GM23338 (cell line): ENCODE data around the gene PPP1CC. TPM values are rescaled to one million over a fixed set of nuclear protein-coding genes. Genes with fewer than 3 reads are reported as not detected.

Experiments
- ATAC-seq: fragments of 200-7000 bp; cut with Tn5 transposase; 3 replicates; pipeline ENCODE4 v1.9.1; 2020
- DNase-seq: peaks from one replicate; pipeline ENCODE4 v3.0.0-alpha.2; 2015; ENCODE audit warnings: low spot score
- H2AFZ ChIP-seq: fragments of 200-600 bp; sonication (generic); 2 replicates; pipeline ENCODE4 v1.8.0; 2016; ENCODE audit warnings: antibody characterized with exemption, mild to moderate bottlenecking, moderate library complexity
- H3F3A ChIP-seq: fragments of 200-600 bp; sonication (generic); replicated peaks from 2 replicates; pipeline ENCODE4 v1.8.0; 2017; ENCODE audit warnings: antibody characterized with exemption, mixed run types, low read depth
- H3K27ac ChIP-seq: fragments of 200-600 bp; sonication (generic); 2 replicates; pipeline ENCODE4 v1.6.1; 2016; ENCODE audit warnings: low read depth
- H3K27me3 ChIP-seq: fragments of 200-600 bp; sonication (generic); 2 replicates; pipeline ENCODE4 v1.8.0; 2016; ENCODE audit warnings: mild to moderate bottlenecking, mixed run types, moderate library complexity; ENCODE audit not compliant: insufficient read depth
- H3K36me3 ChIP-seq: fragments of 200-600 bp; sonication (generic); 2 replicates; pipeline ENCODE4 v1.8.0; 2016; ENCODE audit warnings: mild to moderate bottlenecking; ENCODE audit not compliant: insufficient read depth
- H3K4me1 ChIP-seq: fragments of 200-600 bp; sonication (generic); 2 replicates; pipeline ENCODE4 v1.8.0; 2016; ENCODE audit warnings: mild to moderate bottlenecking, moderate library complexity; ENCODE audit not compliant: insufficient read depth
- H3K4me2 ChIP-seq: fragments of 200-600 bp; sonication (generic); 2 replicates; pipeline ENCODE4 v1.7.1; 2017; ENCODE audit warnings: mixed run types
- H3K4me3 ChIP-seq: fragments of 200-600 bp; sonication (generic); 2 replicates; pipeline ENCODE4 v1.6.1; 2016; ENCODE audit warnings: mixed run types
- H3K79me2 ChIP-seq: fragments of 200-600 bp; sonication (generic); replicated peaks from 2 replicates; pipeline ENCODE4 v1.8.0; 2017; ENCODE audit warnings: mild to moderate bottlenecking; ENCODE audit not compliant: insufficient read depth
- H3K9me2 ChIP-seq: fragments of 200-600 bp; sonication (generic); 2 replicates; pipeline ENCODE4 v1.8.0; 2017; ENCODE audit not compliant: insufficient read depth
- H4K20me1 ChIP-seq: fragments of 200-600 bp; sonication (generic); replicated peaks from 2 replicates; pipeline ENCODE4 v1.8.0; 2017; ENCODE audit warnings: mild to moderate bottlenecking; ENCODE audit not compliant: insufficient read depth
- H3K27ac Mint-ChIP-seq: 2 replicates; pipeline ENCODE4 v1.8.0; 2020; ENCODE audit warnings: inconsistent platforms, mild to moderate bottlenecking, moderate library complexity, mixed read lengths
- H3K27me3 Mint-ChIP-seq: 3 replicates; pipeline ENCODE4 v1.8.0; 2022; ENCODE audit warnings: low read depth, mild to moderate bottlenecking, moderate library complexity, mixed read lengths, inconsistent platforms; ENCODE audit not compliant: insufficient read depth, poor library complexity
- H3K36me3 Mint-ChIP-seq: 3 replicates; pipeline ENCODE4 v1.8.0; 2021; ENCODE audit warnings: low read depth, mild to moderate bottlenecking, inconsistent platforms, moderate library complexity, mixed read lengths
- H3K4me1 Mint-ChIP-seq: 3 replicates; pipeline ENCODE4 v1.8.0; 2020; ENCODE audit warnings: mild to moderate bottlenecking, inconsistent platforms, mixed read lengths
- H3K4me3 Mint-ChIP-seq: 3 replicates; pipeline ENCODE4 v1.8.0; 2021; ENCODE audit warnings: moderate library complexity, mild to moderate bottlenecking, inconsistent platforms, mixed read lengths
- H3K9me3 Mint-ChIP-seq: 3 replicates; pipeline ENCODE4 v1.8.0; 2020; ENCODE audit warnings: moderate library complexity, mild to moderate bottlenecking, inconsistent platforms, mixed read lengths
- CREB1 ChIP-seq: fragments of 250-450 bp; sonication (Bioruptor Pico); IDR thresholded peaks from 2 replicates; pipeline ENCODE4 v1.5.0; 2020; ENCODE audit warnings: low read depth, mild to moderate bottlenecking, moderate library complexity
- ETS1 ChIP-seq: IDR thresholded peaks from 2 replicates; pipeline ENCODE4 v1.6.1; 2016; ENCODE audit warnings: antibody characterized with exemption
- EZH2 ChIP-seq: fragments of 200-600 bp; sonication (generic); IDR thresholded peaks from one replicate; pipeline ENCODE4 v1.8.0; 2017; ENCODE audit warnings: antibody characterized with exemption, mild to moderate bottlenecking, low read depth; ENCODE audit not compliant: unreplicated experiment
- JUNB ChIP-seq: IDR thresholded peaks from one replicate; pipeline ENCODE4 v1.6.1; 2016; ENCODE audit warnings: antibody characterized with exemption; ENCODE audit not compliant: unreplicated experiment
- NANOG ChIP-seq: IDR thresholded peaks from 2 replicates; pipeline ENCODE4 v1.6.1; 2016; ENCODE audit warnings: antibody characterized with exemption, borderline replicate concordance
- POLR2AphosphoS5 ChIP-seq: IDR thresholded peaks from 2 replicates; pipeline ENCODE4 v1.6.1; 2016; ENCODE audit warnings: antibody characterized with exemption, low read depth
- ZNF114 ChIP-seq: fragments of 250-450 bp; sonication (Bioruptor Pico); IDR thresholded peaks from 2 replicates; pipeline ENCODE4 v1.5.0; 2020; ENCODE audit warnings: mild to moderate bottlenecking, moderate library complexity
- ZNF331 ChIP-seq: fragments of 250-450 bp; sonication (Bioruptor Pico); IDR thresholded peaks from 2 replicates; pipeline ENCODE4 v1.5.0; 2020; ENCODE audit warnings: low read depth, mild to moderate bottlenecking, moderate library complexity
- polyA plus RNA-seq: library from polyadenylated mRNA; unstranded; fragments of >200 nt; fragmentation: Nextera tagmentation; extraction: Ambion mirVana; gene quantifications from 2 replicates; pipeline ENCODE4 v1.2.1, GENCODE V29; 2016
- total RNA-seq: library from RNA; depleted of rRNA; stranded (reverse); fragments of >200 nt; shearing (Covaris generic); gene quantifications from 2 replicates; pipeline ENCODE4 v1.2.3, GENCODE V29; 2014
- TF ChIP-seq, protein P1 (sequence below): fragments of 250-450 bp; sonication (Bioruptor Pico); IDR thresholded peaks from 2 replicates; pipeline ENCODE4 v1.5.0; 2020; ENCODE audit warnings: mild to moderate bottlenecking, moderate library complexity
- TF ChIP-seq, protein P2 (sequence below): IDR thresholded peaks from one replicate; pipeline ENCODE4 v1.6.1; 2018; ENCODE audit warnings: antibody characterized with exemption; ENCODE audit not compliant: unreplicated experiment

PPP1CC gene
- total and polyA plus RNA-seq, 2 experiments from 2014 or later, result 276 to 501 TPM

- no peak overlapping the region for H3K27ac Mint-ChIP-seq
- Histone ChIP-seq H3K4me1 (no peaks in the 10 kb centered on the region), H3K36me3 (no peaks in the 10 kb centered on the region; the same call in 1 of the 2 replicates), H3K27ac (no peak overlapping the region), H4K20me1 (no peaks in the 10 kb centered on the region), H3K9me2 (no peaks in the 10 kb centered on the region), H3K27me3 (no peaks in the 10 kb centered on the region), H3K4me2 (no peak overlapping the region), H2AFZ (no peak overlapping the region), H3F3A (no peaks in the 10 kb centered on the region), H3K79me2 (no peaks in the 10 kb centered on the region), H3K4me3 (no peak overlapping the region)
- H3K36me3 Mint-ChIP-seq, result no peaks in the 10 kb centered on the region
- ATAC-seq (no peak), DNase-seq (no peak)
- H3K4me3 Mint-ChIP-seq, result no peak overlapping the region
- H3K9me3 Mint-ChIP-seq, result no peaks in the 10 kb centered on the region; the same call in 2 of the 3 replicates
- peaks cover 4% of the 10 kb centered on the region for H3K27me3 Mint-ChIP-seq
- no peaks in the 10 kb centered on the region for H3K4me1 Mint-ChIP-seq
- TF ChIP-seq ZNF331, result no peak
- TF ChIP-seq EZH2, result no peak
- no peak for TF ChIP-seq ZNF114 (CRISPR knock-in tag)
- TF ChIP-seq, protein P1, sequence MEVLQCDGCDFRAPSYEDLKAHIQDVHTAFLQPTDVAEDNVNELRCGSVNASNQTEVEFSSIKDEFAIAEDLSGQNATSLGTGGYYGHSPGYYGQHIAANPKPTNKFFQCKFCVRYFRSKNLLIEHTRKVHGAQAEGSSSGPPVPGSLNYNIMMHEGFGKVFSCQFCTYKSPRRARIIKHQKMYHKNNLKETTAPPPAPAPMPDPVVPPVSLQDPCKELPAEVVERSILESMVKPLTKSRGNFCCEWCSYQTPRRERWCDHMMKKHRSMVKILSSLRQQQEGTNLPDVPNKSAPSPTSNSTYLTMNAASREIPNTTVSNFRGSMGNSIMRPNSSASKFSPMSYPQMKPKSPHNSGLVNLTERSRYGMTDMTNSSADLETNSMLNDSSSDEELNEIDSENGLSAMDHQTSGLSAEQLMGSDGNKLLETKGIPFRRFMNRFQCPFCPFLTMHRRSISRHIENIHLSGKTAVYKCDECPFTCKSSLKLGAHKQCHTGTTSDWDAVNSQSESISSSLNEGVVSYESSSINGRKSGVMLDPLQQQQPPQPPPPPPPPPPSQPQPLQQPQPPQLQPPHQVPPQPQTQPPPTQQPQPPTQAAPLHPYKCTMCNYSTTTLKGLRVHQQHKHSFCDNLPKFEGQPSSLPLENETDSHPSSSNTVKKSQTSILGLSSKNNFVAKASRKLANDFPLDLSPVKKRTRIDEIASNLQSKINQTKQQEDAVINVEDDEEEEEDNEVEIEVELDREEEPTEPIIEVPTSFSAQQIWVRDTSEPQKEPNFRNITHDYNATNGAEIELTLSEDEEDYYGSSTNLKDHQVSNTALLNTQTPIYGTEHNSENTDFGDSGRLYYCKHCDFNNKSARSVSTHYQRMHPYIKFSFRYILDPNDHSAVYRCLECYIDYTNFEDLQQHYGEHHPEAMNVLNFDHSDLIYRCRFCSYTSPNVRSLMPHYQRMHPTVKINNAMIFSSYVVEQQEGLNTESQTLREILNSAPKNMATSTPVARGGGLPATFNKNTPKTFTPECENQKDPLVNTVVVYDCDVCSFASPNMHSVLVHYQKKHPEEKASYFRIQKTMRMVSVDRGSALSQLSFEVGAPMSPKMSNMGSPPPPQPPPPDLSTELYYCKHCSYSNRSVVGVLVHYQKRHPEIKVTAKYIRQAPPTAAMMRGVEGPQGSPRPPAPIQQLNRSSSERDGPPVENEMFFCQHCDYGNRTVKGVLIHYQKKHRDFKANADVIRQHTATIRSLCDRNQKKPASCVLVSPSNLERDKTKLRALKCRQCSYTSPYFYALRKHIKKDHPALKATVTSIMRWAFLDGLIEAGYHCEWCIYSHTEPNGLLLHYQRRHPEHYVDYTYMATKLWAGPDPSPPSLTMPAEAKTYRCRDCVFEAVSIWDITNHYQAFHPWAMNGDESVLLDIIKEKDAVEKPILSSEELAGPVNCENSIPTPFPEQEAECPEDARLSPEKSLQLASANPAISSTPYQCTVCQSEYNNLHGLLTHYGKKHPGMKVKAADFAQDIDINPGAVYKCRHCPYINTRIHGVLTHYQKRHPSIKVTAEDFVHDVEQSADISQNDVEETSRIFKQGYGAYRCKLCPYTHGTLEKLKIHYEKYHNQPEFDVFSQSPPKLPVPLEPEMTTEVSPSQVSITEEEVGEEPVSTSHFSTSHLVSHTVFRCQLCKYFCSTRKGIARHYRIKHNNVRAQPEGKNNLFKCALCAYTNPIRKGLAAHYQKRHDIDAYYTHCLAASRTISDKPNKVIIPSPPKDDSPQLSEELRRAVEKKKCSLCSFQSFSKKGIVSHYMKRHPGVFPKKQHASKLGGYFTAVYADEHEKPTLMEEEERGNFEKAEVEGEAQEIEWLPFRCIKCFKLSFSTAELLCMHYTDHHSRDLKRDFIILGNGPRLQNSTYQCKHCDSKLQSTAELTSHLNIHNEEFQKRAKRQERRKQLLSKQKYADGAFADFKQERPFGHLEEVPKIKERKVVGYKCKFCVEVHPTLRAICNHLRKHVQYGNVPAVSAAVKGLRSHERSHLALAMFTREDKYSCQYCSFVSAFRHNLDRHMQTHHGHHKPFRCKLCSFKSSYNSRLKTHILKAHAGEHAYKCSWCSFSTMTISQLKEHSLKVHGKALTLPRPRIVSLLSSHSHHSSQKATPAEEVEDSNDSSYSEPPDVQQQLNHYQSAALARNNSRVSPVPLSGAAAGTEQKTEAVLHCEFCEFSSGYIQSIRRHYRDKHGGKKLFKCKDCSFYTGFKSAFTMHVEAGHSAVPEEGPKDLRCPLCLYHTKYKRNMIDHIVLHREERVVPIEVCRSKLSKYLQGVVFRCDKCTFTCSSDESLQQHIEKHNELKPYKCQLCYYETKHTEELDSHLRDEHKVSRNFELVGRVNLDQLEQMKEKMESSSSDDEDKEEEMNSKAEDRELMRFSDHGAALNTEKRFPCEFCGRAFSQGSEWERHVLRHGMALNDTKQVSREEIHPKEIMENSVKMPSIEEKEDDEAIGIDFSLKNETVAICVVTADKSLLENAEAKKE (CRISPR knock-in tag), result no peak
- TF ChIP-seq POLR2AphosphoS5, result no peak
- TF ChIP-seq JUNB, result no peak
- no peak for TF ChIP-seq CREB1 (CRISPR knock-in tag)
- TF ChIP-seq ETS1, result no peak
- TF ChIP-seq, protein P2, sequence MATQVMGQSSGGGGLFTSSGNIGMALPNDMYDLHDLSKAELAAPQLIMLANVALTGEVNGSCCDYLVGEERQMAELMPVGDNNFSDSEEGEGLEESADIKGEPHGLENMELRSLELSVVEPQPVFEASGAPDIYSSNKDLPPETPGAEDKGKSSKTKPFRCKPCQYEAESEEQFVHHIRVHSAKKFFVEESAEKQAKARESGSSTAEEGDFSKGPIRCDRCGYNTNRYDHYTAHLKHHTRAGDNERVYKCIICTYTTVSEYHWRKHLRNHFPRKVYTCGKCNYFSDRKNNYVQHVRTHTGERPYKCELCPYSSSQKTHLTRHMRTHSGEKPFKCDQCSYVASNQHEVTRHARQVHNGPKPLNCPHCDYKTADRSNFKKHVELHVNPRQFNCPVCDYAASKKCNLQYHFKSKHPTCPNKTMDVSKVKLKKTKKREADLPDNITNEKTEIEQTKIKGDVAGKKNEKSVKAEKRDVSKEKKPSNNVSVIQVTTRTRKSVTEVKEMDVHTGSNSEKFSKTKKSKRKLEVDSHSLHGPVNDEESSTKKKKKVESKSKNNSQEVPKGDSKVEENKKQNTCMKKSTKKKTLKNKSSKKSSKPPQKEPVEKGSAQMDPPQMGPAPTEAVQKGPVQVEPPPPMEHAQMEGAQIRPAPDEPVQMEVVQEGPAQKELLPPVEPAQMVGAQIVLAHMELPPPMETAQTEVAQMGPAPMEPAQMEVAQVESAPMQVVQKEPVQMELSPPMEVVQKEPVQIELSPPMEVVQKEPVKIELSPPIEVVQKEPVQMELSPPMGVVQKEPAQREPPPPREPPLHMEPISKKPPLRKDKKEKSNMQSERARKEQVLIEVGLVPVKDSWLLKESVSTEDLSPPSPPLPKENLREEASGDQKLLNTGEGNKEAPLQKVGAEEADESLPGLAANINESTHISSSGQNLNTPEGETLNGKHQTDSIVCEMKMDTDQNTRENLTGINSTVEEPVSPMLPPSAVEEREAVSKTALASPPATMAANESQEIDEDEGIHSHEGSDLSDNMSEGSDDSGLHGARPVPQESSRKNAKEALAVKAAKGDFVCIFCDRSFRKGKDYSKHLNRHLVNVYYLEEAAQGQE, result no peak
- no peak for TF ChIP-seq NANOG
Measured at GRCh38 chr12:110763583-110763982, 20.9 kb upstream of the PPP1CC start.
